Loucy (cell line): ENCODE measurements around the gene SPATS2.

Experiments used
- H2AFZ ChIP-seq: fragments of 200-600 bp; sonication (generic); 2 replicates; pipeline ENCODE4 v1.6.0; 2016; ENCODE audit warnings: antibody characterized with exemption, mild to moderate bottlenecking, low read length, moderate library complexity
- H3F3A ChIP-seq: fragments of 200-600 bp; 2 replicates; pipeline ENCODE4 v1.6.0; 2016; ENCODE audit warnings: antibody characterized with exemption, low read depth, mild to moderate bottlenecking
- H3K27me3 ChIP-seq: fragments of 200-600 bp; sonication (generic); 2 replicates; pipeline ENCODE4 v1.6.1; 2014; ENCODE audit warnings: low read length, mild to moderate bottlenecking; ENCODE audit not compliant: insufficient read depth, poor library complexity, severe bottlenecking
- H3K36me3 ChIP-seq: fragments of 200-600 bp; sonication (generic); 2 replicates; pipeline ENCODE4 v1.6.1; 2016; ENCODE audit warnings: low read length; ENCODE audit not compliant: insufficient read depth
- H3K4me1 ChIP-seq: fragments of 200-600 bp; sonication (generic); 2 replicates; pipeline ENCODE4 v1.5.1; 2014; ENCODE audit warnings: low read length, mild to moderate bottlenecking; ENCODE audit not compliant: insufficient read depth, poor library complexity, severe bottlenecking
- H3K4me2 ChIP-seq: fragments of 200-600 bp; sonication (generic); 2 replicates; pipeline ENCODE4 v1.6.0; 2014; ENCODE audit warnings: antibody characterized with exemption, low read length, low read depth, mild to moderate bottlenecking; ENCODE audit not compliant: poor library complexity, severe bottlenecking
- H3K4me3 ChIP-seq: fragments of 200-600 bp; sonication (generic); 2 replicates; pipeline ENCODE4 v1.5.1; 2014; ENCODE audit warnings: low read length, mild to moderate bottlenecking, mixed read lengths; ENCODE audit not compliant: poor library complexity, severe bottlenecking
- H3K79me2 ChIP-seq: fragments of 200-600 bp; sonication (generic); 2 replicates; pipeline ENCODE4 v1.6.1; 2014; ENCODE audit warnings: low read length; ENCODE audit not compliant: insufficient read depth
- H3K9ac ChIP-seq: fragments of 200-600 bp; sonication (generic); 2 replicates; pipeline ENCODE4 v1.6.0; 2014; ENCODE audit warnings: mild to moderate bottlenecking, low read depth, low read length, moderate library complexity; ENCODE audit not compliant: poor library complexity, severe bottlenecking
- H3K9me2 ChIP-seq: fragments of 200-600 bp; sonication (generic); replicated peaks from 2 replicates; pipeline ENCODE4 v1.6.1; 2016; ENCODE audit warnings: low read depth, low read length, mixed read lengths
- H3K9me3 ChIP-seq: fragments of 200-600 bp; sonication (generic); 2 replicates; pipeline ENCODE4 v1.6.1; 2014; ENCODE audit warnings: mild to moderate bottlenecking, antibody characterized with exemption, low read length, low read depth; ENCODE audit not compliant: insufficient read depth
- H4K20me1 ChIP-seq: fragments of 200-600 bp; sonication (generic); 2 replicates; pipeline ENCODE4 v1.6.0; 2014; ENCODE audit warnings: antibody characterized with exemption, low read length, mild to moderate bottlenecking; ENCODE audit not compliant: insufficient read depth, poor library complexity, severe bottlenecking
- EZH2phosphoT487 ChIP-seq: fragments of 200-600 bp; IDR thresholded peaks from 2 replicates; pipeline ENCODE4 v1.6.1; 2018; ENCODE audit warnings: antibody characterized with exemption, mild to moderate bottlenecking, moderate library complexity, borderline replicate concordance
- TF ChIP-seq, protein P1 (sequence below): fragments of 200-600 bp; sonication (generic); conservative IDR thresholded peaks from 2 replicates; pipeline ENCODE4 v1.5.1; 2014; ENCODE audit warnings: mild to moderate bottlenecking, antibody characterized with exemption, low read length

SPATS2 gene

DNA sequence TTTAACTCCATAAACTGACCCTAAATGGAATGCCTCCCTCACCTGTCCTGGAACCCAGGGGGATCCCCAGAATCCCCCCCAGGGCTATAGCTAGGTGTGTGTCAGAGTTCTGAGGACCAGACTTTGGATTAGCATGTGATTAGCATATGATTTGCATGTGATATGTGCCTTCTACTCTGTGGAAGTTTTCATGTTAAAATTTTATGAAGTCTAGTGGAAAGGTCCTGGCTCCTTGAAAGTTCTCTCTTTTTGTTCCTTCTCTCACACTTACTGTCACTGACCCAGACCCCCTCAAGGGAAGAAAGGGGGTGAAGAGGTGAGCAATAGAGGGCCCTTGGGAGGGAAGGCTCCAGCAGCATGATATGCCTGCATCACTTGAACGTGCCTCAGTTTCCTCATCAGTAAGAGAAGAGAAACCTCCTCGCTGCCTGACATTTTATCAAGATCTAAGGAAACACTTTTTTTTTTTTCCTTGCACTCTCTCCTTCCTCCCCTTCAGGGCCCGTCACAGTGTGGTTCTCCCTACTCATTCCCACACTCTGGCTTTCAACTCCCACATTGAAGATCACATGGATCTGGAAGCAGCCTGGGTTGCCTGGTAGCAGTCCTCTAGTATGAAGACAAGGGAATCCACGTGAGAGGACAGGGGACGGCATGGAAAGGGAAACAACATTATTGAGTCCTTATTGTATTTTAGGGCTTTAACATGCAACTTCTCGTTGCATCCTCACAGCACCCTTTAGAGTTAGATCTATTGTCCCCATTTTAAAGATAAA, 27.0 kb upstream of the SPATS2 start:
- no peak overlapping the region for H3K4me3 ChIP-seq
- peaks cover 14% of the 10 kb centered on the region for H3K4me1 ChIP-seq
- H3K9ac ChIP-seq: no peak overlapping the region
- H3K9me2 ChIP-seq: no peaks in the 10 kb centered on the region
- H3K27me3 ChIP-seq: no peaks in the 10 kb centered on the region
- H3K4me2 ChIP-seq: no peak overlapping the region
- no peaks in the 10 kb centered on the region for H3K9me3 ChIP-seq
- no peak overlapping the region for H2AFZ ChIP-seq
- H3F3A ChIP-seq: no peaks in the 10 kb centered on the region
- no peaks in the 10 kb centered on the region for H3K36me3 ChIP-seq
- no peaks in the 10 kb centered on the region for H3K79me2 ChIP-seq
- no peak for TF ChIP-seq EZH2phosphoT487
- TF ChIP-seq, protein P1, sequence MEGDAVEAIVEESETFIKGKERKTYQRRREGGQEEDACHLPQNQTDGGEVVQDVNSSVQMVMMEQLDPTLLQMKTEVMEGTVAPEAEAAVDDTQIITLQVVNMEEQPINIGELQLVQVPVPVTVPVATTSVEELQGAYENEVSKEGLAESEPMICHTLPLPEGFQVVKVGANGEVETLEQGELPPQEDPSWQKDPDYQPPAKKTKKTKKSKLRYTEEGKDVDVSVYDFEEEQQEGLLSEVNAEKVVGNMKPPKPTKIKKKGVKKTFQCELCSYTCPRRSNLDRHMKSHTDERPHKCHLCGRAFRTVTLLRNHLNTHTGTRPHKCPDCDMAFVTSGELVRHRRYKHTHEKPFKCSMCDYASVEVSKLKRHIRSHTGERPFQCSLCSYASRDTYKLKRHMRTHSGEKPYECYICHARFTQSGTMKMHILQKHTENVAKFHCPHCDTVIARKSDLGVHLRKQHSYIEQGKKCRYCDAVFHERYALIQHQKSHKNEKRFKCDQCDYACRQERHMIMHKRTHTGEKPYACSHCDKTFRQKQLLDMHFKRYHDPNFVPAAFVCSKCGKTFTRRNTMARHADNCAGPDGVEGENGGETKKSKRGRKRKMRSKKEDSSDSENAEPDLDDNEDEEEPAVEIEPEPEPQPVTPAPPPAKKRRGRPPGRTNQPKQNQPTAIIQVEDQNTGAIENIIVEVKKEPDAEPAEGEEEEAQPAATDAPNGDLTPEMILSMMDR: no peak
- no peaks in the 10 kb centered on the region for H4K20me1 ChIP-seq

DNA sequence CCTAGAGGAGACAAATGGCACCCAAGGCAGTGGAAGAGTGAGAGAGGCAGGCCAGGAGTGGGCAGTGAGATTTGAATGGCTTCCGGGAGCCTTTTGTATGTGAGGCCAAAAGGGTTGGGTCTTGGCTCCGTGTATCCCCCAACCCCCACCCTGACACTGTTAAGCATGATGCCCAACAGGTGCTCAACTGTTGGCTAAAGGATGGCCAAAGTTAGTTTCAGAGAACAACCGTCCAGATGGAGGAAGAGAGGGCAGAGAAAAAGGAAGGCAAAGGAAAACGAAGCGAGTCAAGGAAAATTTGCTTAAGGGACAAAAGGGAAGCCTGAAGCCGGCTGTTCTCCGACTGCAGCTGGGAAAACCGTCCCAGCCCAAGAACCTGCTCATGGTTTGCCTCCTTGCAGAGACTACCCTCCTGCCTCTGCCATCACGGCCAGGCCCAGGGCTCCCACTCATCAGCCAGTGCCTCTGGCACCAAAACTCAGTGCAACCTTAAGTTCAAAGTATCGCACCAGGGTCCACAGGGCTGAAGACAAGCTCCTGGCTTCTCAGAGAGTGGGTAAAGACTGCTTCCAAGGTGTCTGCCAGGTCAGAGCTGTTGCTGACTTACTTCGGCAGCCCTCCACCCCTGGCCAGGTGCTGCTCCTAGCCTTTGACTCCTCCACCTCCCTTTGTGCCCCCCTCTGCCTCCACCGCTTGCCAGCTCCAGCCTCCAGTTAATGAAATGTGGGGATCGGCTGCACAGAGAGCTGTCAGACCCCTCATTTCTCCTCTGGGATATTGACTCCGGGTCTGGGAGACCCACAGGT, 26.1 kb upstream of the SPATS2 start:
- no peaks in the 10 kb centered on the region for H3K9me3 ChIP-seq
- TF ChIP-seq, protein P1: no peak
- TF ChIP-seq EZH2phosphoT487: no peak
- no peaks in the 10 kb centered on the region for H4K20me1 ChIP-seq
- H3K4me2 ChIP-seq: no peak overlapping the region
- no peak overlapping the region for H2AFZ ChIP-seq
- no peaks in the 10 kb centered on the region for H3K27me3 ChIP-seq
- H3K79me2 ChIP-seq: no peaks in the 10 kb centered on the region
- peaks cover 14% of the 10 kb centered on the region for H3K4me1 ChIP-seq
- no peaks in the 10 kb centered on the region for H3F3A ChIP-seq
- H3K9ac ChIP-seq: no peak overlapping the region
- no peaks in the 10 kb centered on the region for H3K9me2 ChIP-seq
- no peaks in the 10 kb centered on the region for H3K36me3 ChIP-seq
- H3K4me3 ChIP-seq: no peak overlapping the region

DNA sequence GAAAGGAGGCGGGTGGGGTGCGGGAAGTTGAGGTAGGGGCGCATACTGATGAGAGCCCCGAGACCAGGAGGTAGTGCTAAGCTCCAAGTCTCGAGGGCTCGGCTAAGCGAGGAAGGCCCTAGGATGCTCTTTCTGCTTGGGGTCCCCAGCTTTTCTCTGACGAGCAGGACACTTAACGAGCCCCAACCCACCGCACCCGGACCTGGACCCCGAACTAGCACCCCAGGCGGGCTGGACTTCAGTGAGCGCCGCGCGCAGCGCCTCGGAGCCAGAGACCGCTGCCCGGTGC, 25.5 kb upstream of the SPATS2 start:
- no peaks in the 10 kb centered on the region for H3K9me2 ChIP-seq
- H2AFZ ChIP-seq: no peak overlapping the region
- no peaks in the 10 kb centered on the region for H4K20me1 ChIP-seq
- H3K9me3 ChIP-seq: no peaks in the 10 kb centered on the region
- H3K27me3 ChIP-seq: no peaks in the 10 kb centered on the region
- H3K79me2 ChIP-seq: no peaks in the 10 kb centered on the region
- no peak overlapping the region for H3K4me2 ChIP-seq
- peaks cover 14% of the 10 kb centered on the region for H3K4me1 ChIP-seq
- no peaks in the 10 kb centered on the region for H3F3A ChIP-seq
- TF ChIP-seq, protein P1: no peak
- TF ChIP-seq EZH2phosphoT487: no peak
- no peak overlapping the region for H3K4me3 ChIP-seq
- no peaks in the 10 kb centered on the region for H3K36me3 ChIP-seq
- H3K9ac ChIP-seq: no peak overlapping the region
